SHP77 (cell line): ENCODE results near the gene ADPRHL1.
"Not testable (repeated sequence)": the region's sequence is repeated elsewhere in the genome, so short reads cannot be mapped to it uniquely, and the experiment has no call there.

ENCODE experiments used
- DNase-seq, 2 experiments: peaks; one replicate each; lab custom pipeline; 2025; lab: John Stamatoyannopoulos, UW

The ADPRHL1 gene

GRCh38 chr13:113477724-113478123 lies 24.4 kb upstream of the ADPRHL1 start:
- no peak for DNase-seq

- DNase-seq = no peak
These were observed 23.5 kb upstream of the ADPRHL1 start for GRCh38 chr13:113476811-113477210.

GRCh38 chr13:113475911-113476310 lies 22.6 kb upstream of the ADPRHL1 start:
- no peak for DNase-seq

- no peak for DNase-seq
These were observed 22.0 kb upstream of the ADPRHL1 start for GRCh38 chr13:113475280-113475679.

GRCh38 chr13:113474179-113474578 lies 20.9 kb upstream of the ADPRHL1 start:
- no peak for DNase-seq

- DNase-seq = no peak
These were observed 19.2 kb upstream of the ADPRHL1 start for GRCh38 chr13:113472355-113473025.

GRCh38 chr13:113471844-113472243 lies 18.6 kb upstream of the ADPRHL1 start:
- DNase-seq = no peak

GRCh38 chr13:113470635-113471163 lies 17.4 kb upstream of the ADPRHL1 start:
- DNase-seq = not testable (repeated sequence)

- DNase-seq = no peak
These were observed 16.8 kb upstream of the ADPRHL1 start for GRCh38 chr13:113470073-113470472.

GRCh38 chr13:113469582-113469981 lies 16.3 kb upstream of the ADPRHL1 start:
- no peak for DNase-seq

- DNase-seq = no peak
These were observed 15.3 kb upstream of the ADPRHL1 start for GRCh38 chr13:113468472-113469201.

- DNase-seq = no peak
These were observed 14.7 kb upstream of the ADPRHL1 start for GRCh38 chr13:113468029-113468428.

- no peak for DNase-seq
These were observed 13.1 kb upstream of the ADPRHL1 start for GRCh38 chr13:113466383-113466782.

- DNase-seq = no peak
These were observed 12.0 kb upstream of the ADPRHL1 start for GRCh38 chr13:113465300-113465699.

- no peak for DNase-seq
These were observed 11.2 kb upstream of the ADPRHL1 start for GRCh38 chr13:113464476-113464875.

GRCh38 chr13:113461022-113461751 lies 7.9 kb upstream of the ADPRHL1 start:
- DNase-seq = no peak

- DNase-seq = no peak
These were observed 7.3 kb upstream of the ADPRHL1 start for GRCh38 chr13:113460599-113460998.

GRCh38 chr13:113460064-113460555 lies 6.8 kb upstream of the ADPRHL1 start:
- no peak for DNase-seq

GRCh38 chr13:113458253-113459065 lies 5.2 kb upstream of the ADPRHL1 start:
- DNase-seq = no peak

GRCh38 chr13:113457510-113457909 lies 4.2 kb upstream of the ADPRHL1 start:
- no peak for DNase-seq

- no peak for DNase-seq
These were observed 2.9 kb upstream of the ADPRHL1 start for GRCh38 chr13:113456116-113456702.
